Kidney glomerular epithelial cell (primary cell): Measurements from ENCODE around the gene PHLPP2.
A peak's percentile ranks its signal among the peaks of the same experiment; 100 is the strongest.

Source experiments
- DNase-seq: peaks from one replicate; lab custom pipeline; 2025; lab: John Stamatoyannopoulos, UW

Gene PHLPP2, protein sequence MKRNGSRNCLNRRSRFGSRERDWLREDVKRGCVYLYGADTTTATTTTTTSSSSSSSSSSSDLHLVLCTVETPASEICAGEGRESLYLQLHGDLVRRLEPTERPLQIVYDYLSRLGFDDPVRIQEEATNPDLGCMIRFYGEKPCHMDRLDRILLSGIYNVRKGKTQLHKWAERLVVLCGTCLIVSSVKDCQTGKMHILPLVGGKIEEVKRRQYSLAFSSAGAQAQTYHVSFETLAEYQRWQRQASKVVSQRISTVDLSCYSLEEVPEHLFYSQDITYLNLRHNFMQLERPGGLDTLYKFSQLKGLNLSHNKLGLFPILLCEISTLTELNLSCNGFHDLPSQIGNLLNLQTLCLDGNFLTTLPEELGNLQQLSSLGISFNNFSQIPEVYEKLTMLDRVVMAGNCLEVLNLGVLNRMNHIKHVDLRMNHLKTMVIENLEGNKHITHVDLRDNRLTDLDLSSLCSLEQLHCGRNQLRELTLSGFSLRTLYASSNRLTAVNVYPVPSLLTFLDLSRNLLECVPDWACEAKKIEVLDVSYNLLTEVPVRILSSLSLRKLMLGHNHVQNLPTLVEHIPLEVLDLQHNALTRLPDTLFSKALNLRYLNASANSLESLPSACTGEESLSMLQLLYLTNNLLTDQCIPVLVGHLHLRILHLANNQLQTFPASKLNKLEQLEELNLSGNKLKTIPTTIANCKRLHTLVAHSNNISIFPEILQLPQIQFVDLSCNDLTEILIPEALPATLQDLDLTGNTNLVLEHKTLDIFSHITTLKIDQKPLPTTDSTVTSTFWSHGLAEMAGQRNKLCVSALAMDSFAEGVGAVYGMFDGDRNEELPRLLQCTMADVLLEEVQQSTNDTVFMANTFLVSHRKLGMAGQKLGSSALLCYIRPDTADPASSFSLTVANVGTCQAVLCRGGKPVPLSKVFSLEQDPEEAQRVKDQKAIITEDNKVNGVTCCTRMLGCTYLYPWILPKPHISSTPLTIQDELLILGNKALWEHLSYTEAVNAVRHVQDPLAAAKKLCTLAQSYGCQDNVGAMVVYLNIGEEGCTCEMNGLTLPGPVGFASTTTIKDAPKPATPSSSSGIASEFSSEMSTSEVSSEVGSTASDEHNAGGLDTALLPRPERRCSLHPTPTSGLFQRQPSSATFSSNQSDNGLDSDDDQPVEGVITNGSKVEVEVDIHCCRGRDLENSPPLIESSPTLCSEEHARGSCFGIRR (N-terminal part only)

DNA sequence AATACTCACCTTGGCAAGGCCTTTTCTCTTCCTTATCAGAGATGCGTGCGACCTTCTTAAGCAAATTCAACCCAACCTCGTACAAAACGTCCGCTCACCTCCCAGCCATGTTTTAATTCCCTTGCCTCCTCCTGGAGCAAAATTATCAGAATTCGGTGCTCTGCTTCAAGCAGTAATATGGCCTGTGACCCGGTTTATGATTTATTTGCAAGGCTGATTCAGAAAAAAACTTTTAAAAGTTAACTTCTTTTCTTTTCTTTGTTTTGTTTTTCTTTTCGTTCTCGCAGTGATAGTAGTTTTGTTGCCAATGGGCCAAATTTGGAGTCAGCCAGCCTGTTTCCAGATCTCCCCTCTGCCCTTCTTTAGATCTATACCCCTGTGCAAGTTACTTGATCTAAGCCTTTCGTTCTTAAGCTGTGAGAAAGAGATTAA is at the start of gene PHLPP2:
TSS of gene PHLPP2 (minus strand) at position 382 of the 432 bp plus-strand sequence. CDS start 9,906 bp downstream, outside the sequence.
- DNase-seq = no peak

- no peak for DNase-seq
Observed at GRCh38 chr16:71771571-71771970, 47.1 kb upstream of the PHLPP2 start.

- DNase-seq = no peak
Observed at GRCh38 chr16:71769222-71769621, 44.7 kb upstream of the PHLPP2 start.

DNA sequence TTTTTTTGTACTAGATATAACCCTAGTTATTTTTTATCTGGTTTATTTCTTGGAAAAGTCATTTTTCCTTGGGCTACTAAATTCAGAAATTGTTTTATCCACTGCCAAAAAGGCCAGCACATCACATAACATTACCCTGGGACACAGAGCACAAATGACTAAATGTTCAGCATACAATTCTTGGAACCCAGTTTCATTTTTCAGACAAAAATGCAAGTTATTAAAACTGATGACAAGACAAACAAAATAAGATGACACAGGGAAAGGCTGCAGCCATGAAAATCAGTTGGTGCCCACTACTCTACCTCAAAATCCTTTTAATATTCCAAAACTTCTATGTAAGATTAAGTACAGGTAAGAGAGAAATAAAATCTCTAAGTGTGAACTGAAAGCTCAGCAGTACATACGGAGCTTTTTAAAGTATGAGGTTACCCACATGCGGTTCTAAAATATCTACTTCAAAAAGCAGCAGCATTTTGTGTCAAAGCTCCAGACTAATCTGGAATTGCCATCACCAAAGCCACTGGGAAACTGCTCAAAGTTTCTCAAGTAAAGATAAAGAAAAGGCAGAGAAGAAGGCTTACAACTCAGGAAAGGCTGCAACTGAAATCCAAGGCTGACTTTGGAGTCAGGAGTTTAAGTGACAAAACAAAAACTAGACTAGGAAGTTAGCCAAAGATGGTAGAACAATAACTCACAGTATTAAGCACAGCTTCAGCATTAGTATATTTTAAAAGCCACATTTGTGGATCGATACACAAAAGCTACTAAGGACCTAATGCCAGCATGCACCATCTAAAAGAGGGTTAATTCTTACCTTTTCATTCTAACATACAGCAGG is 42.8 kb upstream of the PHLPP2 start:
- no peak for DNase-seq

GRCh38 chr16:71762186-71762585 is 37.7 kb upstream of the PHLPP2 start:
- DNase-seq = no peak

DNA sequence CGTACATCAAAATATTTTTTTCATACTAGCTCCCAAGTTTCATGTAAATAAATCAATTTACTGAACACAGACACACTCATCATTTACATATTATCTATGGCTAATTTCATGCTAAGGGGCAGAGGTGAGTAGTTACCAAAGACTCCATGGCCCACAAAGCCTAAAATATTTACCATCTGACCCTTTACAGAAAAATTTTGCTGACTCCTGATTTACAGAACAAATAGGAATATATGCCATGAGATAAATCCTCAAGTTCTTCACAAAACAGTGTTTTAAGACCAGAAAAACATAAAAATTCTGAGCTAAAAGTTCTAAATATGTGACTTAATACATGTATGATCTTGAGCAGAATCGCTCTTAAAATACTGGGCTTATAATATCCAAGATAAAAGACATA is 36.6 kb upstream of the PHLPP2 start:
- DNase-seq = no peak

DNA sequence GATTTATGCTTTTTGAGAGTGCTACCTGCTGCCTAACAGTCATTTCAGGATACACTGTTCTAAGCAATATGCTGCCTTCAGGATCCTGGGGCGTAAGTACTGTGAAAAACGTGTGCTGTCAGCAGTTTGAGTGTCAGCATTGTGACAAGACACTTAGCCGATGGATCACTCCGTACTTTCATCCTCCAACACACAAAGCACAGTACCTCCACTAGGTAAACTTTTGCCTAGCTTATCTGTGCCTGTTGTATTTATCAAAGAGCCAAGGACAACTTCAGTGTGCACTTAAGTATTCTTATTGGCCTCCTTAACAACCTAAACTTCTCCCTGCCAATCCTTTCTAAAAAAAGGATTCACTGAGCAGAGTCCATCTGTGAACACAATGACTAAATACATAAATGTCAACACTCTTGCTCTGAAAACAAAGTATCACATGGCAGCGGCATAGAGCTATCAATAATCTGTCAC is 33.8 kb upstream of the PHLPP2 start:
- DNase-seq = no peak

- DNase-seq = no peak
Observed at GRCh38 chr16:71754652-71755051, 30.2 kb upstream of the PHLPP2 start.

DNA sequence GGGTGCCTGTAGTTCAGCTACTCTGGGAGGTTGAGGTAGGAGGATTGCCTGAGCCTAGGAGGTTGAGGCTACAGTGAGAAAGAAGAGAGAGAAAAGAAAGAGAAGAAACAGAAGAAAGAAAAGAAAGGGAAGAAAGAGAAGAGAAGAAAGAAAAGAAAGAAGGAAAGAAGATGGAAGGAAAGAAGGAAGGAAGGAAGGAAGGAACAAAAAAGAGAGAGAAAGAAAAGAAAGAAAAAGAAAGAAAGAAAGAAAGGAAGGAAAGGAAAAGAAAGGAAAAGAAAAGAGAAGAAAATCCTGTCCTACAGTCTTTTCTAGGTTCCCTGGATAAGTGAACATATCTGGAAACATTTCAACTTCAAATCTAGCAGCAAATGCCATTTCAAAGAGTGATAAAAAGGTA is 29.6 kb upstream of the PHLPP2 start:
- DNase-seq = no peak

GRCh38 chr16:71748226-71748625 is 23.7 kb upstream of the PHLPP2 start:
- DNase-seq = no peak

DNA sequence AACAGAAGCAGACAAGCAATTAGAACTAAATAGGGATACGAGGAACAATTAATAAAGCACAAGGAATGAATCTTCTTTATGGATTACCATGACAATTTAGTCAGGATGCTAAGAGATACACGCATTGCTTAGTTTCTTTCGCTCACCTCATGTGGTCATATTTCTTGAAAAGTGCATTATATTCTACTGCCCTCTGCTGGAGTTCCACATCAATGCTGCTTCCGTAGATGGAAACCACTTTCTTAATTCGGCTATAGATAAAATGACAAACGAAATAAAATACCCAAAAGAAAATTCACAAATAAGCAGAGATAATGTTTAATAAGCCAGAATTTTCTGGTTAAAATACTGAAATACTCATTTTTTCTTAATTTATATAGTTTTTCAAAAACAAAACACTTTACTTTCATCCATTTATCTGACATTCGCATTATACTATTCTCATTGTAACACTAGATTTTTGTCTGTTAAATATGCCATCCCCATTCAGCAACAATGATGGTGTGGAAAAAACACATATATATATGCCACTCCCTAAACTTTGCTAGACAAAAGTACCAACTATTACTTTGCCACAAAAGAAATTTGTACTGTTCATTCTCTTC is 22.0 kb upstream of the PHLPP2 start:
- DNase-seq = peak; percentile 0

DNA sequence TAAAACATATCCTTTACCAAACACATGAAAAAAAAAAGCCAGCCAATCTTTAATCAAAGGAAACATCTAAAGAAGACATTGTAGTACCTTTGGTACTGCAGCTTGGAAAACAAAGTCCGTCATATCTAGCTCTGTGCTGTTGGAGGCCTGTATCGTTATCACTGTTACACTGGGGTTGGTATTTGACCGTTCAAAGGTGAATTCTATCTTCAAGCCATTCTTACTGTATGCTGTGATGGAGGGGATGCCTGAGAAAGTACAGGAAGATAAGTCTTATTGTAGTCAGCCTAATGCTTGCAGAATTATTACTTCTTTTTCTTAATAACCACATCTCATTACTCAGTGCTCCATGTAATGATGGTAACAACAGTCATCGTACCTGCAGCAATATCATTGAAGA is 14.4 kb upstream of the PHLPP2 start:
- DNase-seq = no peak

DNA sequence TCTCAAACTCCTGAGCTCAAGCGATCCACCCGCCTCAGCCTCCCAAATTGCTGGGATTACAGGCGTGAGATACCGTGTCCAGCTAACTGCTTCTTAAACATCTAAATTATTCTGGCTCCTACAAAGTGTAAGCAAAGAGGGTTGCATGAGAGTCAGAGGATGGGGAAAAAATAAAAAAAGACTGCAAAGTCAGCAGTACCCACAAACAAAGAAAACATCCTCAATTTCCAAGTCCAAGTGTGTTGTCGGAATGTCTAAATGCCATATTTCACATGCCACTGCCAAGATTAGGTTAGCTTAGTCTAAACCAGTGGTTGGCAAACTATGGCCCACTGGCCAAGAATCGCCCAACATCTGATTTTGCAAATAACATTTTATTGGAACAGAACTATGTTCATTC is 13.0 kb upstream of the PHLPP2 start:
- DNase-seq = no peak

- no peak for DNase-seq
Observed at GRCh38 chr16:71734511-71734910, 10.0 kb upstream of the PHLPP2 start.

DNA sequence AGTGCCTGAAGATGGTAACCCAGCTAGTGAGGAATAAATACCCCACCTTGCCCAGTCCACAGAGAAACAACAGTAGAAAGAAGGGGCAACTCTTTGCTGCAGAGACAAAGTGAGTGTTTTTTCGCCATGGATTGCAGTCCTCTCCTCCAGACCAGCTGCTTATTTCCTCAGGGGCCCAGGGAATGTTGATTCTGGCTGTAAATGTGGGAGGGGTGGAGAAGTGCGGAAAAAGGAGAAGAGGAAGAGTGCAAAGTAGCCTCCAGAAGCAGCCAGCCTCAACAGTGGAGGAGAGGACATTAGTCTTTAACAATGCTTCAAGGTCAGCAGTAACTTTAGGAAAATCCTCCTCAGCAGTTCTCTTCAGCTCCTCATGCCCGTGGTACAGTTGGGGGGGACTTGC is 8.1 kb upstream of the PHLPP2 start:
- no peak for DNase-seq

- DNase-seq = no peak
Observed at GRCh38 chr16:71727551-71728324, 3.2 kb upstream of the PHLPP2 start.

- no peak for DNase-seq
Observed at GRCh38 chr16:71726476-71727315, 2.2 kb upstream of the PHLPP2 start.

- DNase-seq = peak; percentile 60
Observed at GRCh38 chr16:71723537-71724319, 773 bp downstream of the PHLPP2 start.
